HepG2 (cell line): ENCODE results near the gene FLRT2. TPM values are rescaled to one million over a fixed set of nuclear protein-coding genes. Genes with fewer than 3 reads are reported as not detected.

Source experiments
- ATAC-seq: fragments of 200-7000 bp; cut with Tn5 transposase; 3 replicates; pipeline ENCODE4 v1.9.1; 2020; ENCODE audit warnings: mild to moderate bottlenecking, moderate library complexity
- BruUV-seq: library from RNA; stranded (reverse); fragments of 400-500 nt; replicated peaks from 2 replicates; lab custom pipeline; 2021; lab: Mats Ljungman, UMichigan
- CTCF ChIA-PET: fragments of 300-600 bp; formaldehyde crosslinking; extraction: SDS; loops from one replicate; lab custom pipeline; 2021; ENCODE audit warnings: low total read pairs, inconsistent platforms, low intra/inter-chr PET ratio; lab: Yijun Ruan, JAX
- POLR2A ChIA-PET: fragments of 350-600 bp; sonication (Branson Sonifier 250); formaldehyde crosslinking; loops from one replicate; lab custom pipeline; 2020; ENCODE audit warnings: antibody characterized with exemption, inconsistent platforms; lab: Yijun Ruan, JAX
- DNase-seq: peaks from one replicate; pipeline ENCODE4 v3.0.0-alpha.2; 2015; ENCODE audit warnings: low spot score
- FAIRE-seq: peaks from 3 replicates; lab custom pipeline; 2011; peaks lifted over from hg19 to GRCh38; lab: Jason Lieb, UNC
- H2AFZ ChIP-seq: one replicate; pipeline ENCODE4 v1.6.1; 2011; ENCODE audit warnings: low read length, inconsistent platforms
- H3K27ac ChIP-seq: fragments of 300-600 bp; 3 replicates; pipeline ENCODE4 v1.8.0; 2011; ENCODE audit warnings: mixed run types, mild to moderate bottlenecking, mixed read lengths, low read length, inconsistent platforms; ENCODE audit not compliant: insufficient read depth; ENCODE audit errors: extremely low read length
- H3K27me3 ChIP-seq, 2 experiments: fragments of 200-600 bp in 1 of 2; 2 replicates in 1 of 2; 3 replicates in 1 of 2; pipeline versions ENCODE4 v1.6.0 to v1.8.0; 2011; ENCODE audit warnings: low read length in 2 of 2, mild to moderate bottlenecking in 2 of 2, moderate library complexity in 2 of 2, inconsistent platforms in 1 of 2; ENCODE audit not compliant: insufficient read depth in 2 of 2, control insufficient read depth in 1 of 2
- H3K36me3 ChIP-seq, 2 experiments: fragments of 200-600 bp in 1 of 2; replicated peaks in 1 of 2; 2 replicates in 1 of 2; 3 replicates in 1 of 2; pipeline versions ENCODE4 v1.5.1 to v1.8.0; 2011; ENCODE audit warnings: low read length in 2 of 2, inconsistent platforms in 1 of 2; ENCODE audit not compliant: insufficient read depth in 2 of 2, control insufficient read depth in 1 of 2
- H3K4me1 ChIP-seq: 2 replicates; pipeline ENCODE4 v1.5.1; 2012; ENCODE audit warnings: low read length, inconsistent platforms; ENCODE audit not compliant: insufficient read depth
- H3K4me2 ChIP-seq: 2 replicates; pipeline ENCODE4 v1.6.0; 2011; ENCODE audit warnings: low read depth, low read length, inconsistent platforms
- H3K4me3 ChIP-seq, 3 experiments: fragments of 200-600 bp in 1 of 3; sonication (generic), shearing (Covaris generic) in 1 of 3; replicated peaks in 1 of 3; 2 replicates each; pipeline ENCODE4 v1.5.1; 2011 to 2016; ENCODE audit warnings: low read length in 3 of 3, inconsistent platforms in 2 of 3, low read depth in 2 of 3, mild to moderate bottlenecking in 2 of 3, control low read depth in 1 of 3, mixed read lengths in 1 of 3; ENCODE audit not compliant: insufficient read depth in 1 of 3
- H3K79me2 ChIP-seq: one replicate; pipeline ENCODE4 v1.6.1; 2011; ENCODE audit warnings: low read length, inconsistent platforms; ENCODE audit not compliant: insufficient read depth
- H3K9ac ChIP-seq: 2 replicates; pipeline ENCODE4 v1.6.0; 2011; ENCODE audit warnings: mild to moderate bottlenecking, low read depth, low read length, inconsistent platforms; ENCODE audit not compliant: insufficient read depth
- H3K9me3 ChIP-seq: 2 replicates; pipeline ENCODE4 v1.5.1; 2012; ENCODE audit warnings: mild to moderate bottlenecking, low read length
- H4K20me1 ChIP-seq: 2 replicates; pipeline ENCODE4 v1.6.0; 2011; ENCODE audit warnings: inconsistent platforms, mild to moderate bottlenecking, low read length, moderate library complexity; ENCODE audit not compliant: insufficient read depth
- FOXO1 ChIP-seq: sonication (generic); formaldehyde crosslinking; IDR thresholded peaks from 2 replicates; pipeline ENCODE4 v1.4.0; 2020; ENCODE audit warnings: missing genetic modification reagents
- GZF1 ChIP-seq: sonication (generic); formaldehyde crosslinking; IDR thresholded peaks from 2 replicates; pipeline ENCODE4 v1.5.1; 2020; ENCODE audit warnings: mild to moderate bottlenecking, missing genetic modification reagents
- HOXA9 ChIP-seq: sonication (generic); formaldehyde crosslinking; IDR thresholded peaks from 2 replicates; pipeline ENCODE4 v1.8.1; 2022; ENCODE audit warnings: missing genetic modification reagents, mild to moderate bottlenecking, moderate library complexity, borderline replicate concordance
- NR0B2 ChIP-seq: sonication (generic); formaldehyde crosslinking; IDR thresholded peaks from 2 replicates; pipeline ENCODE4 v1.4.0; 2020; ENCODE audit warnings: mild to moderate bottlenecking, missing genetic modification reagents
- NR2F1 ChIP-seq, 2 experiments: fragments of 450-650 bp in 1 of 2; formaldehyde crosslinking in 1 of 2; IDR thresholded peaks; 2 replicates each; pipeline versions ENCODE4 v1.5.0 to v1.6.1; 2016 to 2020; ENCODE audit warnings: mild to moderate bottlenecking in 1 of 2, missing compliant biosample characterization in 1 of 2, missing genetic modification reagents in 1 of 2, moderate library complexity in 1 of 2
- POLR2AphosphoS5 ChIP-seq: IDR thresholded peaks from 2 replicates; pipeline ENCODE4 v1.6.1; 2012; ENCODE audit warnings: low read depth, low read length
- PREB ChIP-seq: sonication (generic); formaldehyde crosslinking; IDR thresholded peaks from 2 replicates; pipeline ENCODE4 v1.4.0; 2020; ENCODE audit warnings: missing genetic modification reagents
- TOE1 ChIP-seq: sonication (generic); formaldehyde crosslinking; IDR thresholded peaks from 2 replicates; pipeline ENCODE4 v1.4.0; 2020; ENCODE audit warnings: mild to moderate bottlenecking, missing genetic modification reagents
- TSC22D2 ChIP-seq: sonication (generic); formaldehyde crosslinking; IDR thresholded peaks from 2 replicates; pipeline ENCODE4 v1.5.1; 2020; ENCODE audit warnings: missing genetic modification reagents, mild to moderate bottlenecking, borderline replicate concordance
- ZNF276 ChIP-seq: sonication (generic); formaldehyde crosslinking; IDR thresholded peaks from 2 replicates; pipeline ENCODE4 v1.4.0; 2020; ENCODE audit warnings: mild to moderate bottlenecking, low read depth, missing genetic modification reagents
- ZNF460 ChIP-seq: sonication (generic); formaldehyde crosslinking; IDR thresholded peaks from 2 replicates; pipeline ENCODE4 v1.5.1; 2020; ENCODE audit warnings: missing genetic modification reagents, mild to moderate bottlenecking, borderline replicate concordance
- ZNF724P ChIP-seq: sonication (generic); formaldehyde crosslinking; IDR thresholded peaks from 2 replicates; pipeline ENCODE4 v1.8.0; 2022; ENCODE audit warnings: missing genetic modification reagents, borderline replicate concordance
- ZNF777 ChIP-seq: sonication (generic); formaldehyde crosslinking; IDR thresholded peaks from 2 replicates; pipeline ENCODE4 v1.4.0; 2020; ENCODE audit warnings: missing genetic modification reagents
- ZNF782 ChIP-seq: sonication (generic); formaldehyde crosslinking; IDR thresholded peaks from 2 replicates; pipeline ENCODE4 v1.4.0; 2020; ENCODE audit warnings: missing genetic modification reagents, mild to moderate bottlenecking, borderline replicate concordance
- ZNF792 ChIP-seq: IDR thresholded peaks from 2 replicates; pipeline ENCODE4 v1.6.1; 2016
- WGBS: methylation state at CpG from one replicate; pipeline ENCODE4 v1.1.6; 2017; ENCODE audit warnings: low lambda C conversion rate; 5-methylcytosine and 5-hydroxymethylcytosine counted together
- in situ Hi-C: cut with HindIII; loops from 2 replicates; pipeline ENCODE4 v1.10.0; 2017; ENCODE audit warnings: low pct_unique_long_range_greater_than_20kb; ENCODE audit not compliant: extremely low pct_ligation_motif_present
- intact Hi-C: fragments of 100-400 bp; cut with micrococcal nuclease; formaldehyde crosslinking; loops from one replicate; pipeline ENCODE4 v1.10.0; 2022; ENCODE audit not compliant: unreplicated experiment
- polyA plus RNA-seq, 8 experiments: library from polyadenylated mRNA; depleted of rRNA in 3 of 8; stranded (reverse) in 7 of 8; unstranded in 1 of 8; fragments of >200 nt; fragmentation: Illumina TruSeq in 4 of 8; extraction: Trizol in 4 of 8; gene quantifications; 2 replicates each; pipeline versions ENCODE4 v1.2.1 to v1.2.3, GENCODE V29; 2011 to 2016; ENCODE audit warnings: low read depth in 4 of 8, missing spikeins in 1 of 8, mixed read lengths in 1 of 8; ENCODE audit not compliant: insufficient read depth in 1 of 8
- total RNA-seq, 5 experiments: library from RNA; depleted of rRNA; stranded (reverse); fragments of >200 nt; fragmentation: Illumina TruSeq; extraction: Trizol; gene quantifications; 2 replicates each; pipeline ENCODE4 v1.2.3, GENCODE V29; 2016; ENCODE audit warnings: low read depth in 1 of 5
- TF ChIP-seq, protein P1 (sequence below): sonication (generic); formaldehyde crosslinking; IDR thresholded peaks from 2 replicates; pipeline ENCODE4 v1.4.0; 2020; ENCODE audit warnings: mild to moderate bottlenecking, missing genetic modification reagents

FLRT2 gene
- total and polyA plus RNA-seq, 2 of the 13 experiments (the other 11 are each of a cell fraction or from before 2014, with no cell fraction given), result not detected

- no TSS peak for BruUV-seq
- Histone ChIP-seq H3K9me3 (no peaks in the 10 kb centered on the region), H2AFZ (no peak overlapping the region), H3K4me1 (no peaks in the 10 kb centered on the region), H3K27ac (no peak overlapping the region), H3K27me3 (peaks cover 1 to 19% of the 10 kb centered on the region in 2 experiments), H3K36me3 (no peaks in the 10 kb centered on the region), H3K9ac (no peak overlapping the region), H3K4me3 (no peak overlapping the region), H3K4me2 (no peak overlapping the region), H4K20me1 (no peaks in the 10 kb centered on the region), H3K79me2 (no peaks in the 10 kb centered on the region)
- in situ Hi-C loops (no loop called here), intact Hi-C loops (no loop called here)
- ATAC-seq (no peak), FAIRE-seq (no peak), DNase-seq (no peak)
- no peak for TF ChIP-seq NR2F1 (CRISPR knock-in tag; IDR thresholded peaks at IDR 0.05)
- no peak for TF ChIP-seq ZNF777 (CRISPR knock-in tag)
- no peak for TF ChIP-seq PREB
- TF ChIP-seq ZNF460 (CRISPR knock-in tag), result no peak
- no peak for TF ChIP-seq ZNF782 (CRISPR knock-in tag)
- TF ChIP-seq, protein P1, sequence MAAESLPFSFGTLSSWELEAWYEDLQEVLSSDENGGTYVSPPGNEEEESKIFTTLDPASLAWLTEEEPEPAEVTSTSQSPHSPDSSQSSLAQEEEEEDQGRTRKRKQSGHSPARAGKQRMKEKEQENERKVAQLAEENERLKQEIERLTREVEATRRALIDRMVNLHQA (CRISPR knock-in tag), result no peak
- ChIA-PET POLR2A (no interaction called here), CTCF (interaction anchor here (1.2 kb wide), 1 partner anchor 122 kb away, joined by 4 read pairs; no protein-coding TSS in a partner anchor)
- 0% methylated on average over 1 of the region's 1 CpG for WGBS
Measured at GRCh38 chr14:85536833-85537190, 6.9 kb downstream of the FLRT2 start.

DNA sequence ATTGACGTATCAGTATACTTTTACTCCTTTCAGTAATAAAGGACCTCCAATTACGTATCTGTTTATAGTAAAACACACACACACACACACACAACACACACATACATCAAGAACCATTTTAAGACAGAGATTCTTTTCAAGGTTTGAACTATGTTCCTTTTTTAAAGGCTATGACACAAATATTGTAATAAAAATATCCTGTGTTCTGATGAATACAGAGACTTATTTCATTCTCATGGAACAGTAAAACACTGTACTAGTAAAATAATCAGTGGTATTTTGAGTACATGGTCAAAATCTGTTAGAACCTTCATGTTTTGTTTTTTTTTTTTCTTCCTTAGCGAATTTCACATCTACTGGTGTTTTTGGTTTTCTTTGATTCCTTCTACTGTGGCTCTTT is 7.6 kb downstream of the FLRT2 start:
- Histone ChIP-seq H2AFZ (no peak overlapping the region), H3K27me3 (peaks cover 1 to 12% of the 10 kb centered on the region in 2 experiments), H3K79me2 (no peaks in the 10 kb centered on the region), H3K4me3 (no peak overlapping the region), H3K9me3 (no peaks in the 10 kb centered on the region; the same call in 1 of the 2 replicates), H3K4me1 (no peaks in the 10 kb centered on the region), H3K9ac (no peak overlapping the region), H3K27ac (no peak overlapping the region), H4K20me1 (no peaks in the 10 kb centered on the region), H3K4me2 (no peak overlapping the region), H3K36me3 (no peaks in the 10 kb centered on the region)
- no peak for TF ChIP-seq NR0B2
- no peak for TF ChIP-seq HOXA9
- no peak for TF ChIP-seq FOXO1
- TF ChIP-seq ZNF276 (CRISPR knock-in tag), result no peak
- no peak for TF ChIP-seq ZNF792
- no peak for TF ChIP-seq TSC22D2 (CRISPR knock-in tag)
- no peak for TF ChIP-seq TOE1 (CRISPR knock-in tag)
- no peak for TF ChIP-seq GZF1
- no peak for TF ChIP-seq POLR2AphosphoS5
- no peak for TF ChIP-seq ZNF724P (CRISPR knock-in tag)
- CTCF ChIA-PET, result no interaction called here
- POLR2A ChIA-PET, result no interaction called here
- ATAC-seq (no peak), FAIRE-seq (no peak), DNase-seq (no peak)
- no TSS peak for BruUV-seq
- intact Hi-C loops, result no loop called here
- in situ Hi-C loops, result no loop called here
- WGBS, result 35% methylated on average over 3 of the region's 3 CpGs
